Limb (tissue), 2 donors: ENCODE data around the gene EN2.
A peak's percentile ranks its signal among the peaks of the same experiment; 100 is the strongest.
"Not testable (repeated sequence)": the region's sequence is repeated elsewhere in the genome, so short reads cannot be mapped to it uniquely, and the experiment has no call there.

Source experiments
- DNase-seq, 2 donors: peaks; one replicate each; pipeline ENCODE4 v3.0.0-alpha.2; 2016; ENCODE audit errors: extremely low spot score in 2 of 2

EN2 gene

GRCh38 chr7:155425887-155426286 lies 32.0 kb upstream of the EN2 start:
- DNase-seq: no peak

GRCh38 chr7:155426543-155427410 lies 31.2 kb upstream of the EN2 start:
- DNase-seq: no peak

GRCh38 chr7:155427411-155428038 lies 30.4 kb upstream of the EN2 start:
- no peak for DNase-seq

GRCh38 chr7:155428171-155428834 lies 29.6 kb upstream of the EN2 start:
- DNase-seq: no peak

- no peak for DNase-seq
Measured at GRCh38 chr7:155429651-155430050, 28.3 kb upstream of the EN2 start.

GRCh38 chr7:155430606-155431005 lies 27.3 kb upstream of the EN2 start:
- no peak for DNase-seq

- no peak for DNase-seq
Measured at GRCh38 chr7:155431231-155431630, 26.7 kb upstream of the EN2 start.

GRCh38 chr7:155431711-155432110 lies 26.2 kb upstream of the EN2 start:
- DNase-seq: no peak

- no peak for DNase-seq
Measured at GRCh38 chr7:155435110-155435509, 22.8 kb upstream of the EN2 start.

- no peak for DNase-seq
Measured at GRCh38 chr7:155437836-155438235, 20.1 kb upstream of the EN2 start.

- DNase-seq: no peak
Measured at GRCh38 chr7:155438777-155439176, 19.2 kb upstream of the EN2 start.

GRCh38 chr7:155439311-155440017 lies 18.5 kb upstream of the EN2 start:
- no peak for DNase-seq

- no peak for DNase-seq
Measured at GRCh38 chr7:155440018-155440410, 17.9 kb upstream of the EN2 start.

- no peak for DNase-seq
Measured at GRCh38 chr7:155441856-155442255, 16.1 kb upstream of the EN2 start.

GRCh38 chr7:155444746-155445145 lies 13.2 kb upstream of the EN2 start:
- DNase-seq: no peak

- DNase-seq: not testable (repeated sequence)
Measured at GRCh38 chr7:155445606-155446005, 12.3 kb upstream of the EN2 start.

- no peak for DNase-seq
Measured at GRCh38 chr7:155447603-155448002, 10.3 kb upstream of the EN2 start.

GRCh38 chr7:155448632-155449007 lies 9.3 kb upstream of the EN2 start:
- DNase-seq: peak in 1 of 2 donors; percentile 37

- peak in 1 of 2 donors; percentile 51 for DNase-seq
Measured at GRCh38 chr7:155449008-155449868, 8.7 kb upstream of the EN2 start.

- no peak for DNase-seq
Measured at GRCh38 chr7:155449869-155450557, 7.9 kb upstream of the EN2 start.
